Activated CD4-positive, alpha-beta T cell treated with anti-CD3 and anti-CD28 coated beads, Interleukin-2, amount 50 U/mL, for 24 hours (primary cell): ENCODE data around the gene AP5S1.

Experiments used
- DNase-seq, 2 donors: peaks; one replicate each; pipeline ENCODE4 v3.0.0-alpha.2; 2020; ENCODE audit warnings: low read depth in 1 of 2, low spot score in 1 of 2

The AP5S1 gene

GRCh38 chr20:3873507-3873906, 53.2 kb downstream of the AP5S1 start:
- DNase-seq = no peak

DNA sequence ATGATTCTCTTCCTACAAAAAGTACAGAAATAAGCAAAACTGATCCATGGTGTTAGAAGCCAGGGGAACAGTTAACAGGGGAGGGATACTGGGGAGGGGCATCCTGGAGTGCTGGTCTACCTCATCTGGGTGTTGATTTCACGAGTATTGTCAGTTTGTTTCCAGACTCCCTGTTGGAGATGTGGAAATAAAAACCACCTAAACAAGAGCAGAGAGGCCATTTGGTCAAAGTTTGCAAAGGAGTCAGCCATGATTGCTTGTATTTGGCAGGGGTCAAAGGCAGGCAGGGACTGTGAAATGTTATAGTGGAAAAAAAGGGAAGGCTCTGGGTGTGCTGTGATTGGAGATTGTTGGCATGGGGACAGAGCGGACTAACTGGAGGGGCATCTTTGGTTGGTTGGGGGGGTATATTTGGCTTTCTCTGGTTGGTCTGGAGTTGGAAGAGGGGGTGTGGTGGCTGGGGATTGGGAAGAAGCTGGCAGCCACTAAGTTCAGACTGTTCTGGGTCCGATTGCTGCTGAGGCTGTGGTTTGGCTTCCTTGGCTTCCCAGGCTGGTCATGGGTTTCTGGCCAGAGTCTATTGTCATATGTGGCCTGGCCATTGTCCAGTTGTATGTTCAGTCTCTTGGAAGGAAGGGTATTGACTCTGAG, 54.0 kb downstream of the AP5S1 start:
- DNase-seq = no peak

GRCh38 chr20:3875378-3875974, 55.1 kb downstream of the AP5S1 start:
- DNase-seq = no peak

- no peak for DNase-seq
Measured at GRCh38 chr20:3876000-3876399, 55.7 kb downstream of the AP5S1 start.

- no peak for DNase-seq
Measured at GRCh38 chr20:3876676-3877075, 56.3 kb downstream of the AP5S1 start.
